GM19467 (cell line): Measurements from ENCODE around the gene SPAG6.
A peak's percentile ranks its signal among the peaks of the same experiment; 100 is the strongest.

ENCODE experiments used
- ATAC-seq: cut with Tn5 transposase; IDR thresholded peaks from one replicate; pipeline ENCODE4 v1.9.1; 2021; ENCODE audit warnings: mild to moderate bottlenecking, moderate library complexity; ENCODE audit not compliant: unreplicated experiment

Gene SPAG6

DNA sequence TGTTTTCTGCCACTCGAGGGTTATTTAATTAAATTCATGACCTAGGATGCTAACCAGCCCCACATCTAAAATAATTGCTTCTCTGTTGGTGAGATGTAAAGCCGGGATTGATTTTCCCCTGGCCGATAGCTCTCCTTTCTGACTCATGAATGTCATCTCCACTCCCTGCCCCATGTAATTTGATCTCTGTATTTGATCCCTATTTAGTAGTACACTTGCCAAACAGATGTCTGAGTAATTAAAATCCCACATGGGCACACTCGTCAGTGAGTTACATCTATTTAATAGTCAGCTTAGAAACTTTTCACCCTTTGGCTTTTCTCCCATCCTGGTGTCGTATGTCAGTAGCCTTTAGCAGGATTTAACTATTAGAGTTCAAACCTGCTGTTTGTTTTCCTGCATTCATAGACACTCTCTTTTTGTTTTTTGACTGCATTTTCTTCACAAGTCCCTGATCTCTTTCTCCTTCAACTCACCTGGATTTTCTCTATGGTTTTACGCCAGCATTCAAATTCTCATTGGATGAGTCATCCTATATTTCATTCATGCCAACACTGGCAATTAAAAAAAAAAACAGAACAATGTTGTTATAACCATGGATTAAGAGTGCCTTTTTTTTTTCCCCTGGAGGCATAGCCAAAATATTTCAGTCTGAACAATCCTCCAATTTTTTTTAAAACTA lies 82.7 kb downstream of the SPAG6 start:
- ATAC-seq, result no peak

DNA sequence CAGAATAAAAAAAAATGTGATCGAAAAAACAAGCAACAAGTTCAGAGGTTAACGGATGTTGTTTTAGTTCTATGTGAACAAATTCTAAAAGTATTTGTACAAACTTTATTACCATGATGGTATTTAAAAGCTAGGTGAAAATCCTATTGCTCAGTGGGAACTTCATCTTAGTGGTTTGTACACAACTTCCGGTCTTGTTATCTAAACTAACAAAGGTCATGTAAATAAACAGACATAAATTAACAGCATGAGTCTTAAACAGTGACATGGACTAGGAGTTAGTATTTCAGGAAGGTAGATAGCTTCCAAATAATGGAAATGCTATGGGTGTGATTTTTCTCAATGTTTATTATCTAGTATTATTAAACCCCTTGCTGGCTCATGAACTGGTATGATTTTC lies 83.8 kb downstream of the SPAG6 start:
- no peak for ATAC-seq

DNA sequence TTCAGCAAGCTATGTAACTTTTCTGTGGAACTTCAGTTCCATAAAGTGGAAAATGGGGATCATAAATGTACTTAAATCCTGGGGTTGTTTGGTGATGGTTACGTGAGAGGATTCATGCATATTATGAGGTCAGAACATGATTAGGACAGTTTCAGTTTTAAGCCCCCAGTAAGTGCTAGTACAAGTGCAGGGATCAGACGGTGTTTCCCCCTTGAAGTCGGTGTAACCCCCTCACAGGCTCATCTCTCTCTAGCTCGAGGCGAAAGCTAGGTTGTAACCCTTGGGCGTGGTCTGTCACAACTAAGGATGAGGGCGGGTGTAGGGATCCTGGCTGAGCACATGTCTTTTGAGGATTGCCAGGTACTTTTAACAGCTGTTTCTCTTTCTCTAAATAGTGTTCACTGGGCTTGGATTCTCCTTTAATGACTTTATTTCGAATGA lies 84.7 kb downstream of the SPAG6 start:
- ATAC-seq, result no peak

DNA sequence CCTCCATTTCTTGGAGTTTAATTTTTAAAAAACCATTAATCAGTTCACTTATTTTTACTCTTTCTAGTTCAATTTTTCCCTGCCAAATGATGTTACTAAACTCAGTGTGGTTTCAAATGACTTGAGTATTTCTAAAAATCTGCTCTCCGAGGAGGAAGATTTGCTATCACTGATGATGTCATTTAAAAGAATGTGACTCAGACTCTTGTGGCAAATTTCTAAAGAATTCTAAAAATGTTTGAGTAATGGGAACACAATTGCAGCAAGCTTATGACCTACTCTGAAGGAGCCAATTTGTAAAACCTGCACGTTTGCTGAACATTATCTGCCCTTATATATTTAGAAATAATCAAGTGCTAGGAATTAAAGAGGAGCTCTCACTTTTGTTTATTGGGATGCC lies 88.6 kb downstream of the SPAG6 start:
- no peak for ATAC-seq

DNA sequence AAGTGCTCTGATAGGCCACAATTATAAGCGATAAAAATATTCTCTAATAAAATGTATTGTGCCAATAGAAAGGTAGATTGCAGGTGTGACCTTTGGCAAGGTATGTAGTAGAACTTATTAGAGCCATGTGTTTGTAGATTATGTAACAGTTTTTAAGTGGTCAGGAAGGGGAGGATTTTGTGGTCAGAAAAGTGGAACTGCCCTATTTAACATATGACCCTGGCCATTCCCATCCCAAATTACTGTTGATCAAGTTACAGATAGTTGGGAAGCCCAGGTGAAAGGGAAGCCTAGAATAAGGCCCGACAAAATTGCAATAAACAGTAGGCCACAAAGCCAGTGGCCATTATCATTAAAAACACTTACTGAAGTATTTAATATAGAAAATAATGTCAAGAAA lies 89.2 kb downstream of the SPAG6 start:
- no peak for ATAC-seq

DNA sequence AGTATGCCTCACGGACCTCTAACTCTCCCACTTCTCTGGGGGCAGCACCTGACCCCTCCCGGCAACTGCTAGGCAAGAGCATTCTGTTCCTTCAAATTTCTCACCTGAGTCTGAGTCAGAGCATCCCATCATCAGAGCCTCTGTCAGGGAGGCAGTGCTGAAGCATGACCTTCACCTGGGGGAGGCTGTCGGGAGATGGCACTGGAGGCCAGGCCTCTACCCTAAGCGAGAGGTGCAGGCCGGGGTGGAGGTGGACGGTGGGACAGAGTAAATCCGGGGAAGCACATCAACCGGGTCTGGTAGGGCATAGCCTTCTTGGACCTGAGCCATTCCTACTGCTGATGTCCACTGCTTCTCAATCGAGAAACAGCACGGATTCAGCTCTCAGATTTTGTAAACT lies 90.4 kb downstream of the SPAG6 start:
- ATAC-seq, result no peak

DNA sequence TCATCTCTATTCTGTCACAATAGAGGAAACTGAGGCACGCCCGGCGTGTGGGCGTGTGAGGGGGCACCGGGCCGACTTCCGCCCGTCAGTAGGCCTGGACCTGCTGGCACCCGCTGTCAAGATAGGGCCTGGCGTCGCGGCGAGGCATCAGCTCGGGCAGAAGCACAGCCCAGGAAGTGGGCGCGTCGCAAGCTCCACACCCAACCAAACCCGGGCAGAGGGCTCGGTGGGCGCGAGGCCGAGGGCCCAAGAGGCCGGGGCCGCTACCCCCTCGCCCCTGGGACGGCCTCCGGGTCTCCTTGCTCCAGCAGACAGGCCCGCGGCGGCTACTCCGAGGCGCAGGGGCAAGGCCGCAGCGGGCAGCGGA lies 91.2 kb downstream of the SPAG6 start:
- ATAC-seq, result peak; percentile 39

DNA sequence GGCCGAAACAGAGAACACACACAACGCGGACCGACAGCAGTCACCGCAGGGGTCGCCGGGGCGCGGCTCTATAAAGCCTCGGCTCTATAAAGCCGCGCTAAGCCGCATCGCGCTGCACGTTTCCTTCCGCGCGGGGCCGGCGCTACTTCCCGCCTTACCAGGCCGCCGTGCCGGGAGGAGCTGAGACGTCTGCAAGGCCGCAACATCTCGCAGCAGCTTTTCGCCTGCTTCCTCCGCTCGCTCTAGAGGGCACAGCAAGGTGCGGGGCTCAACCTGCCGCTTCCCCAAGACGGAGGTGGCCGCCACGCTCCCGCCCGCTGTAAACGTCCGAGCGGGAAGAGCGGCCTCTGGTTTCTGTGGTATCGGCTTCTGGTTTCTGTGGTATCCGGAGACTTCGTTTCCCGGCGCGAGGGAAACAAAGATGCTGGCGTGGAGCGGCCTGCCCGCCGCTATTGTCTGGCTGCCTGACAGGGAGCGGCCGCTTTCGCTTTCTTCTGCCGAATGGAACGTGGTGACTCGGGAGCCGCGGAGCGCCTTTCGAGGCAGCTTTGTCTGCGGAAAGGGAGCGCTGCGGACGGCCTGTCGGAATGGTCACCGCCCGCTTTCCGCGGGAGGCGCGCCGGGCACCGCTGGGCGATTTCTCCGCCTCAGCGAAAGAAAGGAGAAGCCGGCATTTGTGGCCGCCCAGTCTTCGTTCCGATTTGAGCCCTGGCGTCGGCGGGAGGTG lies 91.8 kb downstream of the SPAG6 start:
- ATAC-seq, result peak; percentile 77

DNA sequence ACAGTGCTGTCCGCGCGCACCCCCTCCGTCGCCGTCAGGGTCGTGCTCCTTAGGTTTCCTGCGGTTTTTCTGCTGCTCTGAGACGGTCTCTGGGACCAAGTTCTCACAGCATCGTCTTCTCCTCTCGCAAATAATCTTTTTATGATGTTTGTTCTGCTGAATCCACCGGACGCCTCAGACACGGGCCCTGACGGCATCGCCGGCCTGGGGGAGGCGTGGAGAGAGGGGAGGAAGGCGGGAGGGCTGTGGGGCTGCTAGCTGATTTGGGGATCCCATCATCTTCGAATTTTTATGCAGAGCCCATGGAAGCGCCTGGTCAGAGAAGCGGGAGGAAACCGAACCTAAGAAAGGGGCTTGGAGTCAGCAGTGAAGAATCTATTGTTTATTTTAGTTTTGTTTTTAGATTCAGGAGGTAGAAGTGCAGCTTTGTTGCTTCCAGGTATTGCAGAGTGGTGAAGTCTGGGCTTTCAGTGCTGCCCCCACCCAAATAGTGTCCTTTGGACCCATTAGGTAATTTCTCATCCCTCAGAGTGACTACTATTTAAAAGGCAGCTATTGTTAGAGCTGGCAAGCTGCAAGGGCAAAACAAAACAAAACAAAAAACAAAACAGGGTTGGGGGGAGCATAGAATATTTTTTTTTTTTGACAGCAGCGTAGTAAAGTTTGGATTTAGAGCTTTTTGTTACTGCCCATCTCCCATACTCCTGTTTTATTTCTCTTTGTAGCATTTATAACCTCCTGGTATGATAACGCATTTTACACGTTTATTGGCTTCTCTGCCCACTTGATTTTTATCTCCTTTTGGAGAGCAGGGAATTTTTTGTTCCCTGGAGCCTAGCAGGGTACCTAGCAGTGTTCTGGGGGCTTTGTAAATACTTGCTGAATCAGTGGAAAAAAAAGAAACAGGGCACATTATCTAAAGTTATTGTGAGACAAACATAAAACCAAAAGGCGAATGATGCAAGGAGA lies 92.6 kb downstream of the SPAG6 start:
- peak; percentile 13 for ATAC-seq

DNA sequence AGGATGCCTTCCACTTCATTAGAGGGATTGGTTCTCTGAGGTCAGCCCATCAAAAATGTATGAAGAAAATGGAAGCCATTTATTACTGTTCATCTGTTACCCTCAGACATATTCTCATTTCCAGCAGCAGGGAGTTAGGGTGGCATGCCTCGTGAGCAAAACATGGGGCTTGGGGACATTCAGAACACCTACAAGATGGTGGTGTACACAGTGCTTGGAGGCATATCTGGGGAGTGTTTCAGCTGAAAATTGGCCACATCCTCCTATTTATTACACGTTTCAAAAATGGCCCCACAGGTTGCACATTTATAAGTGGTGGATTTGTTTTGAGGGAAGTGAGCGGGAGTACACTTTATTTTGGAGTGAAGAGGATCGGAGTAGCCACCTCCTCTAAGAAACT lies 93.4 kb downstream of the SPAG6 start:
- ATAC-seq, result no peak

DNA sequence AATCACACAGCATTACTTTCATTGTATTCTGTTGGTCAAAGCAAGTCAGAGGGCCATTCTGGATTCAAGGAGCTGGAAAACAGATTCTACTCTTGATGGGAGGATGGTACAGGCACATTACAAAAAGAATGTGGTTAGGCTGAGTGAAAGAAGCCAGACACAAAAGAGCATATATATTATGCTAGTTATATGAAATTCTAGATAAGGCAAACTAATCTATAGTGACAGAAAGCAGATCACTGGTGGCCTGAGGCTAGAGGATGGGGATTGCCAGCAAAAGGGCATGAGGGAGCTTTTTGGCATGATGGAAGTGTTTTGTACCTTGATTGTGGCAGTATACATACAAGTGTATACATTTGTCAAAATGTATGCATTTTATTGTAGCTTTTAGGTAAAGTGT lies 96.8 kb downstream of the SPAG6 start:
- no peak for ATAC-seq

DNA sequence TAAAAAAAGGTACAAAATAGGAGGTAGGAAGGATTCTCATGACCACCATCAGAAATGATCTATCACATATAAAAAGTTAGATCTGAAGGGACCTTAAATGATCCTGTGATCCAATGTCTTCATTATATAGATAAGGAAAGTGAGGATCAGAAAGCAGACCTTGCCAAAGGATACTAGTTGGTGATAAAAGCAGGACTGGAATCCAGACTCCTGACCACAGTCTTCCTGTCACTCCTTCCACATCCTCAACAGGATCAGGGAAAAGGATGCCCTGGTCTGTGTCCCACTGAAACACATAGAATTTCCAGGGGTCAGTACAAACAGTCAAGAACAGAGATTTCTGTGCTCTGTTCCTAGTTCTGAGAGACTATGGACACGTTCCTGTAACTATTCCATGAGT lies 97.2 kb downstream of the SPAG6 start:
- no peak for ATAC-seq

DNA sequence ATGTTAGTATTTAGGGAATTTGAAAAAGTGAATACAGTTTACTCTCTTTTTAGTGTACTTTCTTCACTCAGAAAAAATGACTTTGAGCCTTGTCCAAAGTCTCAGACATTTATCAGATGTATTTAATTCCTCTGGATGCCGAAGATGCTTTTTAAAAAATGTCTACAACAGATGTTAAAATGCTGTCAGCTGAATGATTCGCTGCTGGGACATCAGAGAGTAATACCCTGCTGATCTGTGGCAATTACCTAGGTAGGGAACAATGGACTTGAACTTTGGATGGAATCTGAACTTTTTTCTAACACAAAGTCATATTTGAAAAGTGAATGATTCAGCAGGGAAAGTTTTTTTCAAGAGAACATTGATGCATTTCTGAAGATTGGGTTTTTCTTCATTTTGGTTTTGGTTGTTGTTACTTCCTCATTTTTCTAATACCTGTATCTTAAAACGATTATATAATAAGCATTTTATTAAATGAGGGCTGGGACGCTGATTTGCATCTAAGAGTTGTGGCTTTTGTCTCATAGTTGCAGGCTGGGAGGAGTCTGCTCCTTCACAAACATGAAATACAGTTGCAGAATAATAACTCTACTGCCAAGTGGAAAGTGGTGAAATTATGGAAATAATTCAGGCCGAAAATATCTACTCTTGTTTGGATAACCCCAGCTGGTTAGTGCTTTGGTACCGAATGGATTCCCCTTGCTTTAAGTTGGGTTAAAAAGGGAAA lies 98.0 kb downstream of the SPAG6 start:
- no peak for ATAC-seq

DNA sequence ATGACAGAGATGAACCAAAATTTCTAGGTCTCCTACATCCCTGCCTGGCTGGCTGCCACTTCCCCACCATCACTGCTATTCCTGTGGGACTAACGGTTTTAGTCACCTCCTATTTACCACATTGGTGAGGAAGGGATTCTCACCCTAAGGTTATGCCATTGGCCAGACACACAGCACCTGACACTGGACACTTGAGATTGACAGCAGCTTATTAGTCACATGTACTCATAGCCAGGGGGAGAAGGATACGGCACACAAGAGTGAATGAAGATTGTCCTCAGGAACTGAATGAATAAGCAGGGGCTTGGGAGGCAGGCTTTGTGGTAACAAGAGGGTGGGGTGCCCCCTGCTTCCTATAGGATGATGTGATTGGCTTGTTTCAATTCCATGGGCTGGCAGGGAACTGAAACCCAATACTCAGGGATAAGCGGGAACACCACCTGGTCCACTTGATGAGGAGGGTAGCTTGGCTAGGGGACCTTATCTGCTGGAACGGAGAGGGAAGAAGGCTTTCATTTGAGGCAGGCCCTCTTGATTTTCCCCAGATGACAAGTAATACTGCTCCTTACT lies 99.0 kb downstream of the SPAG6 start:
- ATAC-seq, result no peak

DNA sequence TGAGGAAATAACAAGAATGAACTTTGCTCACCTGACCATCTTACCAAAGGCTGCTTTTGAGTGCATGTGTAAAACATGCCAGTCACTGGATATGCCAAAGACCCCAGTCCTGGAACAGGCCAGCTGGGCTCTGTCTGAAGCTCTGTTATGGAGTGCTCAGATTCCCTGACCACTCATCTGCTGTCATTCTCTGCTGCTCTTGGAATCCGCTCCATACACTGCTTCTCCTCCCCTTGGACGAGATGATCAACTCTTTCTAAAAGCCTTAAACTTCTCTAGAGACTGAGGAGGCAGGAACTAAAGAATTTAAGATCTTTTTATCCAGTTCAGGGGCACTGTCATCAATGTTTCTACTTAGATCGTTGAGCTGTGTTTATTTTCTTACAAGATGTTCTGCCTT lies 100.2 kb downstream of the SPAG6 start:
- ATAC-seq, result no peak

DNA sequence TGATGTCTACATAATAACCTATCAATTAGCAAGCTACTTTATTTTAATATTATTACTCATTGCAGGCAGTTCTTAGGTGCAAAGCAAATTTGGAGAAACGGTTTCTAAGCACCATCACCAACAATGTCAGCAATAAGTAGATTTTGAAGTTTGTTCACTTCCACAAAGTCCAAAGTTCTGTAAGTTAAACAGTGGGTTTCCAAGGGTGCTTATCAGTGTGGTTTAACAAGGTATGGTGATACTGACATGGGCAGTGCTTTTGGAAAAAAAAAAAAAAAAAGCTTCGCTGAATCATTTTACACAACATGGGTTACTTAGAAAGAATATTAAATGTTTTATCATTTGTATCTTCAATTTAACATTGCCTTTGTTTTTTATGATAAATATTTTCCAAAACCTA lies 101.8 kb downstream of the SPAG6 start:
- no peak for ATAC-seq

DNA sequence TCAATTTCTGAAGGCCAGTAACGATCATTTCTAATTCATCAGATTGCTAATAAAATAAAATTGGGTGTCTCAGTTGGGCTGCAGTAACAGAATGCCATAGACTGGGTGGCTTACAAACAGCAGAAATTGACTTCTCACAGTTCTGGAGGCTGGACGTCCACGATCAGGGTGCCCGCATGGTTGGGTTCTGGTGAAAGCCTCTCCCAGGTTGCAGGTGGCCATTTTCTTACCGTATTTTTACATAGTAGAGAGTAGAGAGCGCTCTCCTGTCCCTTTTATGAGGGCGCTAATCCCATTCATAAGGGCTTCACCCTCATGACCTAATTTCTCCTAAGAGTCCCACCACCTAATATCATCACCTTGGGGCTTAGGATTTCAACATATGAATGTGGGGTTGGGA lies 106.0 kb downstream of the SPAG6 start:
- no peak for ATAC-seq

DNA sequence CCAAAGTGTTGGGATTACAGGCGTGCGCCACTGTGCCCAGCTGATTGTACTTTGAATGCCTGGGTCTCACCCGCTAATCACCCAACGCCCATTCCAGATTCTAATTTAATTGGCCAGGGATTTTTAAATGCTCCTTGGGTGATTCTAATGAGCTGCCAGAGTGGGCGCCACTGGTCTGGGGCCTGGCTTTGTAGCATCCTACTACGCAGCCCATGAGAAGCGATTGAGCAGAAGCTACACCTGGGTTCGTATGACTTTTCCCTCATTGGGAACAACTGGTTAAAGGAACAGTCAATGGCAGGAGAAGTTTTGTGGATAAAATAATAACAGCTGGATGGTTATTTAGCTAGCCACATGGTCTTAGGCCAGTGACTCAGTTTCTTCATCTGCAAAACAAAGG lies 108.0 kb downstream of the SPAG6 start:
- ATAC-seq, result no peak

DNA sequence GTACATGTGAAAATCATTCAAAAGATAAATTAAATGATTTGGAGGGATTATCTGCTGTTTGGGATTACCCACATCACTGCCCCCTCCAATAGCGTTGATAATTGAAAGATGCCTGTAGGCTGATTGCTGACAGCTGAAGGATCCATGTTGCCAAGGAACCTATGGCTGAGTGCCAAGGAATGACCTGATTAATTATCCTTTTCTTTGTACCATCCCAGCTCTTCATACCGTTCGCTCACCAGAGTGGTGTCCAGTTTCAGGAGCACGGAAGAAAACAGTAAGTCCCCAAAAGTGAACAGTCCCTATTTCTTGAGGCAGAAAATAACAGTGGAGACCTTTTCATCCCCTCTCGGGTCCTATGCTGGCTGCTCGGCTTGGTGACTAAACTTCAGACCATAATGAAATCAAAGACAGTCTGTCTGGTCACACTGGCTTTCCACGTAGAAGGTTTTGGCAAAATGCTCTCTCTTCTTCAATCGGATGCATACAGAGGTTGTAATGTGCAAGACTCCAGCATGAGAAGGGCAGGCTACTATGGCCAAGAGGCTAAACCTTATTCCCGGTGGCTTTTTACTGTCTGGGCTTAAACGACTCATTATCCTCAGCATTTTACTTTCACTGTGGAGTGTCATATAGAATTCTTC lies 108.8 kb downstream of the SPAG6 start:
- no peak for ATAC-seq

DNA sequence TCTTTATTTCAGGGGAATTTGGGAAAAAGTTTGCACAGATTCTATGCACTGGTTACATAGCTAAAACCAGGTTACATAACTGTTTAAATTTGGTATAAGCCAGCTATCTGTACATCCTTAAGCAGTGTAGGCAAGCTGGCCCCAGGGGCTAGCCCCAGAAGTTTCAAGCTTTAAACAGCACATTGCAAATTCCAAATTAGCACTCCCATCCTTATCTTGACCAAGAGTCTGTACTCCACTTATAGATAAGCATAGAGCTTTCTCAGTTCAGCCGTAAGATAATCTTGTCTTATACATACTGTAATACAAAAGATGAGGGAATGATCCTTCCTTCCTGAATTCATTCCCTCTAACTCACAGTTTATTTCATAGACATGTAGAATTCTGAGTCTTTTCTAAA lies 109.3 kb downstream of the SPAG6 start:
- no peak for ATAC-seq
